Measurements from ENCODE around the gene LCMT2. TPM values are rescaled to one million over a fixed set of nuclear protein-coding genes. Genes with fewer than 3 reads are reported as not detected.

LCMT2 gene
- total RNA-seq, 6 experiments from 2014 or later = 5.7 to 8.8 (median 6.5) TPM

DNA sequence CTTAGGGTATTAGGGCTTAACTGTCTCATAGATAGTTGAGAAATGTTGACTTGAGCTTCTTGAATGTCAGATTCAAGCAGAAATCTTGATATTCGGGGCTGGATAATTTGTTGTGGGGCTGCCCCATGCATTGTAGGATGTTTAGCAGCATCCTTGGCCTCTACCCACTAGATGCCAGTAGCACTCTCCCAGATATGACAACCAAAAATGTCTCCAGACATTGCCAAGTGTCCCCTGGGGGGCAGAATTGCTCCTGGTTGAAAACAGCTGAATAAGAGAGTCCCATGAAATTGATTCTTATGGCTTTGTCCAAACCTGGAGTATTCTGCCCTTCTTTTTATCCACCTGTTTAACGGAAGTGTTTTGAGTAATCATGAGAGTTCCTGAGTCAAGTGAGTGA lies 15.9 kb upstream of the LCMT2 start:
- Mint-ChIP-seq H3K9me3 (no peaks in the 10 kb centered on the region), H3K27me3 (ENCODE audit: insufficient read depth) (no peaks in the 10 kb centered on the region), H3K36me3 (ENCODE audit: low read depth) (no peaks in the 10 kb centered on the region), H3K27ac (no peak overlapping the region), H3K4me3 (no peak overlapping the region), H3K4me1 (ENCODE audit: low read depth) (peaks cover 9% of the 10 kb centered on the region)
- TF ChIP-seq, protein P1, sequence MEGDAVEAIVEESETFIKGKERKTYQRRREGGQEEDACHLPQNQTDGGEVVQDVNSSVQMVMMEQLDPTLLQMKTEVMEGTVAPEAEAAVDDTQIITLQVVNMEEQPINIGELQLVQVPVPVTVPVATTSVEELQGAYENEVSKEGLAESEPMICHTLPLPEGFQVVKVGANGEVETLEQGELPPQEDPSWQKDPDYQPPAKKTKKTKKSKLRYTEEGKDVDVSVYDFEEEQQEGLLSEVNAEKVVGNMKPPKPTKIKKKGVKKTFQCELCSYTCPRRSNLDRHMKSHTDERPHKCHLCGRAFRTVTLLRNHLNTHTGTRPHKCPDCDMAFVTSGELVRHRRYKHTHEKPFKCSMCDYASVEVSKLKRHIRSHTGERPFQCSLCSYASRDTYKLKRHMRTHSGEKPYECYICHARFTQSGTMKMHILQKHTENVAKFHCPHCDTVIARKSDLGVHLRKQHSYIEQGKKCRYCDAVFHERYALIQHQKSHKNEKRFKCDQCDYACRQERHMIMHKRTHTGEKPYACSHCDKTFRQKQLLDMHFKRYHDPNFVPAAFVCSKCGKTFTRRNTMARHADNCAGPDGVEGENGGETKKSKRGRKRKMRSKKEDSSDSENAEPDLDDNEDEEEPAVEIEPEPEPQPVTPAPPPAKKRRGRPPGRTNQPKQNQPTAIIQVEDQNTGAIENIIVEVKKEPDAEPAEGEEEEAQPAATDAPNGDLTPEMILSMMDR (IDR thresholded peaks at IDR 0.05) = peak; percentile 34; the same call in 1 of the 2 replicates
- no peak for DNase-seq

DNA sequence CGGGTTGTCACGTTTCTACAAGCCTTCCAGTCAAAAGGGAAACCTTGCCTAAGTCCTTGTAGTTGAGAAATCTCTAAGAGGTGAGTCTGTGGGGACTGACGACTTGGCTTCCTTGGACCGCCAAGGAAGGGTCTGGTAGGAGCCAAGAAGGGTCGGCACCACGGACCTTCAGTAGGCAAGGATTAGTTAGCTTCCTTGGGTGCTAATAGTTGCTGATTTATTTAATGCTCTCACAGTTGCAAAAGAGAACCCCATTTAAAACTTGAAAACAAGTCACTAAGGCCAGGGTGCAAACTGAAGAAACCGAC lies 361 bp upstream of the LCMT2 start:
- H3K9me3 Mint-ChIP-seq = no peaks in the 10 kb centered on the region
- H3K36me3 Mint-ChIP-seq (ENCODE audit: low read depth) = peaks cover 15% of the 10 kb centered on the region; the same call in 1 of the 2 replicates
- H3K27ac Mint-ChIP-seq = peak overlapping the region; percentile 96
- peak overlapping the region; percentile 94 for H3K4me3 Mint-ChIP-seq
- no peak for DNase-seq
- H3K27me3 Mint-ChIP-seq (ENCODE audit: insufficient read depth) = no peaks in the 10 kb centered on the region
- TF ChIP-seq, protein P1 (IDR thresholded peaks at IDR 0.05) = no peak
- peaks cover 26% of the 10 kb centered on the region for H3K4me1 Mint-ChIP-seq (ENCODE audit: low read depth)

DNA sequence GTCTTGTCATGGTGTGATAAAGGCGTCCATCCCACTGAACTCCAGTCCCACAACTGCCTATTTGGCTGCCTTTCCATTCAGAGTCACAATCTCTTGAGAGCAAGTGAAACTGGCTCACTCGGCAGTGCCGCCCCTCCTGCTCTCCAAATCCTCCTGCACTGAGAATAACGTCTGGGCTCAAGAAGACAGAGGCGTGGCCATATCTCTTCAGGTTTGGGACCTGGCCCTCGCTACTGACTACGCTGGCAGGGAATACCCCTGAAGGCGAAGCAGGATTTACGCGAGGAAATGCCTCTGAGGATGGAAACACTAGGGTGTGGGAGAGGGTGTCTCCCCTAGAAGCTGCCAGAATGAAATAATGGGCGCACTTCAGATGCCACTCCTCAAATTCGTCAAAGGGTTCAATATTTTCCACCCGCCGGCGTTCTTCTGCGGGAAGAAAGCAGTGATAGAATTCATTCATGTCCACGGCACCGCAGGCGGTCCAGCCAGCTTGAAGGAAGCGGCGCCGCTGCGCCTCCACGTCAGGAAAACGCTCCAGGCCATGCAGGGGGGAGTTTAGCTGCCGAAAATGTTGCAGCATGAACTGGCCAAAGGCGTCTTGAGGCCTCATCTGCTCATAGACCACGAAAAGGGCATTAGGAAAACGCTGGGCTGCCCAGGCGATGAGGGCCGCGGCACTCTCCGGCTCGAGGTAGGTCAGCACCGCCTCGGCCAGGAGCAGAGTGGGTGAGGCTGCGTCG lies 985 bp downstream of the LCMT2 start:
- TF ChIP-seq, protein P1 (IDR thresholded peaks at IDR 0.05) = no peak
- Mint-ChIP-seq H3K27me3 (ENCODE audit: insufficient read depth) (no peaks in the 10 kb centered on the region), H3K36me3 (ENCODE audit: low read depth) (peaks cover 15% of the 10 kb centered on the region; the same call in 1 of the 2 replicates), H3K9me3 (no peaks in the 10 kb centered on the region), H3K4me3 (peak overlapping the region; percentile 94), H3K4me1 (ENCODE audit: low read depth) (peaks cover 26% of the 10 kb centered on the region), H3K27ac (peak overlapping the region; percentile 96)
- peak; percentile 0 for DNase-seq

DNA sequence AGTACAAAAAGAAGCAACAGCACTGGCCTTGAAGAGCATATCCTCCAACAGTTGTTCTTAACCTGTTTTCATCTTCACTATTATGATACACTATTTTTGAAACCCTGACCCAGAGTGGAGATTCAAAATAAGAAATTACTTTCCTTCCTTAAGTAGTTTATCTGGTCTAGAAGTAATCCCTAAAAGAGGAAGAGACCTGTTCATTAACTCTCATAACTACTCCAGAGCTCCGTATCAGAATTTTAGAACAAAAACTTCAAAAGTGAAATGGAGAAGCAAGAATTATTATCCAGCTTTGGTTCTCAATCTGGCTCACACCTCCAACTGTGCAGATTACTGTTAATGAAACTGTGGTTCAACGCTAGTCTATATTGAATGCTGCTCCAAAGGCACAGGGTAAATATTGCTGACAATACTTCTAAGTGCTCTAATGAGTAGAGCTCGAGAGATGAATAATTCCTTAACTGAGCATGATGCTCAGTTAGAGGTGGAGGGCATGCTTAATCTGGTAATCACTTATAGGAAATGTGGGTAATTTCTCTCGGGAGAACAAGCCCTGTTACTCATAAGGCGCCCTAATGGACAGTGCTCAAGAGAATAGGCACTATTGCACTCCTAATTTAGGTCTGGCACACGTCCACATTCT lies 5.2 kb downstream of the LCMT2 start:
- Mint-ChIP-seq H3K4me3 (no peak overlapping the region), H3K27me3 (ENCODE audit: insufficient read depth) (no peaks in the 10 kb centered on the region; the same call in 1 of the 2 replicates), H3K9me3 (no peaks in the 10 kb centered on the region), H3K36me3 (ENCODE audit: low read depth) (peaks cover 15% of the 10 kb centered on the region; the same call in 1 of the 2 replicates), H3K4me1 (ENCODE audit: low read depth) (peaks cover 9% of the 10 kb centered on the region; the same call in 1 of the 2 replicates), H3K27ac (no peak overlapping the region)
- TF ChIP-seq, protein P1 (IDR thresholded peaks at IDR 0.05) = no peak
- DNase-seq = no peak

DNA sequence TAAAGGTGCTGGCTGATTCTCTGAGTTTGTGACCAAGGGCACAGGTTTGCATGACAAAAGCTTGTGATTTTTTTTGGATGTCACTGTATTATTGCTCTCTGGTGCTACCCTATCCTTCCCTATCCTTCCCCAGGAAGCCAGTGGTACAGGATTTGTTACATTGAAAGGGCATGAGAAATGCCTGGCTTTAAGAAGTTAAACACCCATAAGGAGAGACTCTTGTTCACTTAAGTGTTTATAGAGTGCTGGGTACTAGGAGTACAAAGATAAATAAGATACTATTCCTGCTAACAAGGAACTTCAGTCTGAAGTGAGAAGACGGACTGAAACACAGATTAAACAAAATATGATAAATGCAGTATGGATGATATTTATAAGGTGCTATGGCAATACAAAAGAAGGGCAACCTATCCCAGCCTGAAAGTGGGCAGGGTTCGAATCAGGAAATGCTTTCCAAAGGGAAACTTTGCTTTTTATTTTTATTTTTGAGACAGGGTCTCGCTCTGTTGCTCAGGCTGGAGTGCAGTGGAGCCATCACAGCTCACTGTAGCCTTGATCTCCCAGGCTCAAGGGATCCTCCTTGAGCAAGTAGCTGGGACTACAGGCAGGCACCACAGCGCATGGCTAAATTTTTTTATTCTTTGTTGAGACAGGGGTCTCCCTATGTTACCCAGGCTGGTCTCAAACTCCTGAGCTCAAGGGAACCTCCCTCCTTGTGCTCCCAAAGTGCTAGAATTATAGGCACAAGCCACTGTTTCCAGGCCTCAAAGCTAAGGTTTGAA lies 11.2 kb downstream of the LCMT2 start:
- Mint-ChIP-seq H3K36me3 (ENCODE audit: low read depth) (no peaks in the 10 kb centered on the region), H3K4me3 (no peak overlapping the region), H3K4me1 (ENCODE audit: low read depth) (peaks cover 6% of the 10 kb centered on the region; the same call in 1 of the 2 replicates), H3K9me3 (no peaks in the 10 kb centered on the region), H3K27me3 (ENCODE audit: insufficient read depth) (peaks cover 3% of the 10 kb centered on the region), H3K27ac (no peak overlapping the region)
- DNase-seq = no peak
- TF ChIP-seq, protein P1 (IDR thresholded peaks at IDR 0.05) = no peak
